GM19397 (cell line): ENCODE results near the gene PRR12.

ENCODE experiments used
- ATAC-seq: cut with Tn5 transposase; IDR thresholded peaks from one replicate; pipeline ENCODE4 v1.9.1; 2021; ENCODE audit warnings: mild to moderate bottlenecking, moderate library complexity; ENCODE audit not compliant: unreplicated experiment

The PRR12 gene

DNA sequence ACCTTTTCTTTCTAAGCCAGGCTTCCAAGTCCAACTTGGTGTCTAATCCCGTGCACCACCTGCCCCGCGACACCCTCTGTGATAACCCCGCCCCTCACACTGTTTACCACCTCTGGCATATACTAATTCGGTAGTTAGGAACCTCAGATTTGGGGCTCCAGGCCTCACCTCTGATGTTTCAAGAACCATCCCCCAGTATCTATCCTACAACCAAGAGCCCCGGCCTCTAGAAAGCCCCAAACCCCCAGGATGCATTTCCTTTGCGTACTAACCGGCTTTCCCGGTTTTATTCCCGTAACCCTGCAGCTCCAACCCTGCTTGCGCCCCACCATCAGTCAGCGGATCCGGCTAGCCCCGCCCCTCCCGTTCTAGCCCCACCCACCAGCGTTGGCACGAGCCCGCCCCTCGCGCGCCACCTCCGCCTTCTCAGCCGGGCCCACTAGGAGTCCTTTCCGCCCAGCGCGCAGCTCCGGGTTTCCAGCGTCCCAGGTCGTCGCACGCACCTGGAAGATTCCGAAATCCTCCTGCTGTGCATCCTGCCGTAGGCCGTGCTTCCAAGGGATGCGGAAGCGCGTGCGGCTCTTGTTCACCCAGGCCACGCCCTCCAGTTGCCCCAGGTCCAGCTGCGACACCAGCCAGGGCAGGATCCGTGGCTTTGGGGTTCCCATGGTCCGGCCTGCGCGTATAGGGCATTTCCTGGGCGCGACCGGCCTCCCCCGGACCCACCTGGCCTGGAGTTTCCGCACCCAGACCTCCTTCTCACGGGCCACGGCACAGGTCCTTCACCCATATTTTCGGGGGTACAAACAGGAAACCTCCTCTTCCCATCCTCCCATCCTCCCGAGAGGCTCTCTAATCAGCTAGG lies 73.4 kb downstream of the PRR12 start:
- ATAC-seq: peak; percentile 48

DNA sequence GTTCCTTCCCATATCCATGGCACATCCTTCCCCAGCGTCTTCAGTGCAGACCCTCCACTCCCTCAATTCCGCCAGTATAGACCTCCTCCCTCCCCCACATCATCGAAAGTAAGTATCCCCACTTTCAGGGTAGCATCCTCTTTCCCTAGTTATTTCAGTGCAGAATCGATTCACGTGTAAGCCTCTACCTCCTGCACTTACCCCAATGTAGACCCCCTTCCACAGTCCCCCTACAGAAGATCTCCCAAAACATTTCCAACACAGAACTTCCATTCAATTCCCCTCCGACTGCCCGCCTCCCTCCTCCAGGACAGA lies 74.0 kb downstream of the PRR12 start:
- ATAC-seq: no peak

DNA sequence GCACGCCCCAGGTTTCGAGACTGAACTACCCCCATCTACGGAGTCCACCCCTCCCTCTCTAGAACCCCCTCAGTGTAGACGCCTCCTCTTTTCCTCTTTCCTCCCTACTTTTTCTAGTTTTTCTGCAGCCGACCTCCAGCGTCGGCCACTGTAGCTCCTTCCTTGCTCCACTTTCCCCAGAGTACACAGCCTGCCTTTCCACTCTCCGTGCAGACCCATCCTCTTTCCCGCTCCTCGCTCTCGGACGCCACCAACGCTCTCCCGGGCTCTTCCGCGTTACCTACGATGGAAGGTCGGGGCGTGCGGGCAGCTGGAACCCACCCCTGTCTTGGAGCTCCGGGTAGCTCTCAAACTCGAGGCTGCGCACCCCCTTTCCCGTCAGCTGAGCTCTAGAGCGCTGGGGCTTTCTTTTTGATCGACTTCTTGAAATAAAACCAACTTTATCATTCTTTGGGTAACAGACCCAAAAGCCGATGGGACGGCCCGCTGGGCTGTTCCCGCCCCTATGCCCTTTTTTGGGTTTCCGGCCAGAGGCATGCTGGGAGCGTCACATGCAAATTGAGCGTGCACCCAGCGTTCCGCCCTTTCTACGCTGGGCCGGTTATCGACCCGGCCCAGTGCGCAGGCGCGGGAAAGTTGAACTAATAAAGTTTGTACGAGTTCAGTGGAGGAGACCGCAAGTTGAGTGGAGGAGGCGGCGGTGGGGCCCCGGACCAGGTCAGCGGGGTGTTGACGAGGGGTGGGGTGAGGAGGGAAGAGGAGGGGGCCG lies 74.6 kb downstream of the PRR12 start, which contains the start of the genes BCL2L12 and IRF3:
Gene BCL2L12 (plus strand): TSS at position 583 of the 769 bp plus-strand sequence. CDS start 760 bp downstream, outside the sequence.
Gene IRF3 (minus strand): TSS at position 507 of the 769 bp plus-strand sequence. CDS start 1,019 bp downstream, outside the sequence.
- ATAC-seq: peak; percentile 77

- ATAC-seq: no peak
Measured at GRCh38 chr19:49666120-49666444, 75.1 kb downstream of the PRR12 start.

GRCh38 chr19:49667473-49667872 lies 76.5 kb downstream of the PRR12 start:
- no peak for ATAC-seq

GRCh38 chr19:49669516-49669915 lies 78.5 kb downstream of the PRR12 start:
- no peak for ATAC-seq

DNA sequence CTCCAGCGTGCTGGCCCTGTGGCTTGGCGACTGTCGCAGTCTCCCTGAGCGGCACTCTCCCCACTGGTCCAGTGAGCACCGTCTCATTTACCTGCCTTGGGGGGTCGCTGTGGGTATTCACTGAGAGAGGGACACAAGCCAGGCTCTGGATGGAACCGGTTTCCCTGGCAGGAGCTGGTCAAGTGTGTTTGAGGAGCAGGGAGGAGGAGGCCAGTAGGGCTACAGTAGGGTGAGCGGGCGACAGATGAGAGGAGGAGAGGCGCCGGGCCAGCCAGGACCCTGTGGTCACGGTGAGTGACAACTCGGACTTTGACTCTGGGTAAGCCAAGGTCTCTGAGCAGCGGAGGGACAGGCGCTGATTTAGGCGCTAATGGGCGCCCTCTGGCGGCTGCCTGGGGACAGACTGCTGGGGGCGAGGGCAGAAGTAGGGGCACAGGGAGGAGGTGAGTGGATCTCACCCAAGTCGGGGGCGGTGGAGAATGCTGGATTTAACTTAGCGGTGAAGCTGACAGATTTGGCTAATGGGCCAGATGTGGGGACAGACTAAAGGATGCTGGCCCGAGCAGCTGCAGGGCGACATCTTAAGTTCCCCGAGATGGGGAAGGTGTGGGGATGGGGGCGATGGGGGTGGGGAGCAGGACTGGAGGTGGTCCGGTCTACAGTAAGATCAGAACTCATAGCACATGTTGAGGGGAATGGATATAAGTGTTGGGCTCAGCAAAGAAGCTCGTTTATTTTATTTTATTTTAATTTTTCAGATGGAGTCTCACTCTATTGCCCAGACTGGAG lies 81.3 kb downstream of the PRR12 start:
- ATAC-seq: no peak
